HG03039 (cell line): Measurements from ENCODE around the gene CCDC116.
A peak's percentile ranks its signal among the peaks of the same experiment; 100 is the strongest.
"Not testable (repeated sequence)": the region's sequence is repeated elsewhere in the genome, so short reads cannot be mapped to it uniquely, and the experiment has no call there.

ENCODE experiments used
- ATAC-seq: cut with Tn5 transposase; IDR thresholded peaks from one replicate; pipeline ENCODE4 v1.9.1; 2021; ENCODE audit warnings: mild to moderate bottlenecking, moderate library complexity; ENCODE audit not compliant: unreplicated experiment

CCDC116 gene

GRCh38 chr22:21632237-21632895, at the start of gene CCDC116:
Gene CCDC116, plus strand, starts transcription at chr22:21632760. Its CDS starts 422 bp downstream, at chr22:21633182.
- ATAC-seq = no peak

GRCh38 chr22:21582801-21583740, 49.5 kb upstream of the CCDC116 start:
- ATAC-seq = no peak

GRCh38 chr22:21585389-21585788, 47.2 kb upstream of the CCDC116 start:
- ATAC-seq = no peak

- peak; percentile 70 for ATAC-seq
Measured at GRCh38 chr22:21587803-21588611, 44.6 kb upstream of the CCDC116 start.

- no peak for ATAC-seq
Measured at GRCh38 chr22:21589396-21589795, 43.2 kb upstream of the CCDC116 start.

- ATAC-seq = no peak
Measured at GRCh38 chr22:21590809-21591641, 41.5 kb upstream of the CCDC116 start.

- ATAC-seq = no peak
Measured at GRCh38 chr22:21591695-21592094, 40.9 kb upstream of the CCDC116 start.

GRCh38 chr22:21592422-21592821, 40.1 kb upstream of the CCDC116 start:
- ATAC-seq = no peak

- ATAC-seq = no peak
Measured at GRCh38 chr22:21593406-21594232, 38.9 kb upstream of the CCDC116 start.

- no peak for ATAC-seq
Measured at GRCh38 chr22:21594865-21595452, 37.6 kb upstream of the CCDC116 start.

GRCh38 chr22:21596356-21597135, 36.0 kb upstream of the CCDC116 start:
- ATAC-seq = not testable (repeated sequence)

- no peak for ATAC-seq
Measured at GRCh38 chr22:21598302-21598701, 34.3 kb upstream of the CCDC116 start.

- no peak for ATAC-seq
Measured at GRCh38 chr22:21599053-21599893, 33.3 kb upstream of the CCDC116 start.

GRCh38 chr22:21602579-21602978, 30.0 kb upstream of the CCDC116 start:
- no peak for ATAC-seq

GRCh38 chr22:21603973-21604372, 28.6 kb upstream of the CCDC116 start:
- ATAC-seq = no peak

- no peak for ATAC-seq
Measured at GRCh38 chr22:21605887-21606564, 26.5 kb upstream of the CCDC116 start.

- no peak for ATAC-seq
Measured at GRCh38 chr22:21606775-21607174, 25.8 kb upstream of the CCDC116 start.
